HepG2 (cell line): ENCODE data around the gene ZNF264. TPM values are rescaled to one million over a fixed set of nuclear protein-coding genes. Genes with fewer than 3 reads are reported as not detected.

Experiments
- AKAP8 ChIP-seq: sonication (generic); formaldehyde crosslinking; IDR thresholded peaks from 2 replicates; pipeline ENCODE4 v1.5.1; 2020; ENCODE audit warnings: mild to moderate bottlenecking, missing genetic modification reagents
- ARID3A ChIP-seq: IDR thresholded peaks from 2 replicates; pipeline ENCODE4 v1.6.1; 2012; ENCODE audit warnings: low read depth, low read length, improper control_type of control experiment
- BHLHE40 ChIP-seq: IDR thresholded peaks from 2 replicates; pipeline ENCODE4 v1.6.1; 2011; ENCODE audit warnings: low read length, improper control_type of control experiment
- BRD4 ChIP-seq: sonication (generic); formaldehyde crosslinking; IDR thresholded peaks from 2 replicates; pipeline ENCODE4 v1.4.0; 2020; ENCODE audit warnings: missing genetic modification reagents
- ETV5 ChIP-seq: IDR thresholded peaks from 2 replicates; pipeline ENCODE4 v1.6.1; 2018; ENCODE audit warnings: missing biosample characterization, missing genetic modification reagents, inconsistent platforms, borderline replicate concordance
- FOXO1 ChIP-seq: sonication (generic); formaldehyde crosslinking; IDR thresholded peaks from 2 replicates; pipeline ENCODE4 v1.4.0; 2020; ENCODE audit warnings: missing genetic modification reagents
- GATA4 ChIP-seq: sonication (generic); IDR thresholded peaks from 2 replicates; pipeline ENCODE4 v1.6.1; 2016; ENCODE audit warnings: antibody characterized with exemption, low read depth, borderline replicate concordance
- HMGXB3 ChIP-seq: sonication (generic); formaldehyde crosslinking; IDR thresholded peaks from 2 replicates; pipeline ENCODE4 v1.4.0; 2020; ENCODE audit warnings: missing genetic modification reagents, borderline replicate concordance
- KAT2B ChIP-seq: fragments of 150-350 bp; IDR thresholded peaks from 2 replicates; pipeline ENCODE4 v1.6.1; 2014; ENCODE audit warnings: low read depth, low read length, borderline replicate concordance
- MLX ChIP-seq: IDR thresholded peaks from 2 replicates; pipeline ENCODE4 v1.6.1; 2016
- TBX2 ChIP-seq: sonication (generic); formaldehyde crosslinking; IDR thresholded peaks from 2 replicates; pipeline ENCODE4 v1.5.0; 2020; ENCODE audit warnings: missing genetic modification reagents, mild to moderate bottlenecking, borderline replicate concordance
- ZBTB34 ChIP-seq: sonication (generic); formaldehyde crosslinking; IDR thresholded peaks from 2 replicates; pipeline ENCODE4 v1.8.0; 2022; ENCODE audit warnings: mild to moderate bottlenecking, missing genetic modification reagents
- ZNF512B ChIP-seq: sonication (generic); formaldehyde crosslinking; IDR thresholded peaks from 2 replicates; pipeline ENCODE4 v1.5.1; 2020; ENCODE audit warnings: missing genetic modification reagents, mild to moderate bottlenecking, borderline replicate concordance
- ZNF709 ChIP-seq: sonication (generic); formaldehyde crosslinking; IDR thresholded peaks from 2 replicates; pipeline ENCODE4 v1.5.0; 2020; ENCODE audit warnings: mild to moderate bottlenecking, missing genetic modification reagents
- polyA plus RNA-seq, 8 experiments: library from polyadenylated mRNA; depleted of rRNA in 3 of 8; stranded (reverse) in 7 of 8; unstranded in 1 of 8; fragments of >200 nt; fragmentation: Illumina TruSeq in 4 of 8; extraction: Trizol in 4 of 8; gene quantifications; 2 replicates each; pipeline versions ENCODE4 v1.2.1 to v1.2.3, GENCODE V29; 2011 to 2016; ENCODE audit warnings: low read depth in 4 of 8, missing spikeins in 1 of 8, mixed read lengths in 1 of 8; ENCODE audit not compliant: insufficient read depth in 1 of 8
- total RNA-seq, 5 experiments: library from RNA; depleted of rRNA; stranded (reverse); fragments of >200 nt; fragmentation: Illumina TruSeq; extraction: Trizol; gene quantifications; 2 replicates each; pipeline ENCODE4 v1.2.3, GENCODE V29; 2016; ENCODE audit warnings: low read depth in 1 of 5

ZNF264 gene
- total and polyA plus RNA-seq, 2 of the 13 experiments (the other 11 are each of a cell fraction or from before 2014, with no cell fraction given), result 3.5 to 17.6 TPM

GRCh38 chr19:57191141-57192076 lies at the start of gene ZNF264 (continued):
- TF ChIP-seq ARID3A (no peak), KAT2B (no peak), BRD4 (CRISPR knock-in tag) (no peak), HMGXB3 (no peak), MLX (CRISPR knock-in tag) (no peak), ETV5 (CRISPR knock-in tag) (peak; percentile 24; the same call in 1 of the 2 replicates), GATA4 (no peak), ZNF512B (CRISPR knock-in tag) (no peak), BHLHE40 (no peak), ZNF709 (CRISPR knock-in tag) (no peak), TBX2 (no peak), FOXO1 (CRISPR knock-in tag) (no peak), ZBTB34 (CRISPR knock-in tag) (no peak), AKAP8 (CRISPR knock-in tag) (peak; percentile 40; the same call in 1 of the 2 replicates)
